IPS-20b (cell line): ENCODE results near the gene SLC37A1.
A peak's percentile ranks its signal among the peaks of the same experiment; 100 is the strongest.

Experiments
- H3K27ac ChIP-seq: one replicate; pipeline ENCODE4 v1.5.1; 2013; ENCODE audit warnings: low read length
- H3K27me3 ChIP-seq: 2 replicates; pipeline ENCODE4 v1.6.1; 2013; ENCODE audit warnings: mild to moderate bottlenecking, low read length, inconsistent platforms; ENCODE audit not compliant: insufficient read depth
- H3K36me3 ChIP-seq: 2 replicates; pipeline ENCODE4 v1.6.1; 2013; ENCODE audit warnings: low read depth, mild to moderate bottlenecking, inconsistent platforms, low read length, moderate library complexity; ENCODE audit not compliant: insufficient read depth
- H3K4me1 ChIP-seq: 2 replicates; pipeline ENCODE4 v1.6.1; 2013; ENCODE audit warnings: mild to moderate bottlenecking, control low read depth, inconsistent platforms, low read length, moderate library complexity; ENCODE audit not compliant: insufficient read depth
- H3K4me3 ChIP-seq: 2 replicates; pipeline ENCODE4 v1.5.1; 2013; ENCODE audit warnings: mild to moderate bottlenecking, low read length, inconsistent platforms
- H3K9ac ChIP-seq: 2 replicates; pipeline ENCODE4 v1.6.1; 2013; ENCODE audit warnings: low read depth, mild to moderate bottlenecking, inconsistent platforms, low read length, moderate library complexity
- H3K9me3 ChIP-seq: 2 replicates; pipeline ENCODE4 v1.6.1; 2013; ENCODE audit warnings: mild to moderate bottlenecking, low read depth, low read length, inconsistent platforms; ENCODE audit not compliant: insufficient read depth

Gene SLC37A1

GRCh38 chr21:42512346-42513034, 1.2 kb upstream of the SLC37A1 start:
- no peaks in the 10 kb centered on the region; the same call in 1 of the 2 replicates for H3K36me3 ChIP-seq
- 0 out of 2 replicates have a peak overlapping the region, but pooled peaks have one; percentile 4 for H3K9ac ChIP-seq
- H3K4me1 ChIP-seq = peaks cover 37% of the 10 kb centered on the region
- H3K9me3 ChIP-seq = no peaks in the 10 kb centered on the region
- H3K27me3 ChIP-seq = peaks cover 26% of the 10 kb centered on the region; the same call in 1 of the 2 replicates
- no peak overlapping the region for H3K27ac ChIP-seq
- no peak overlapping the region for H3K4me3 ChIP-seq

- no peaks in the 10 kb centered on the region for H3K9me3 ChIP-seq
- no peak overlapping the region for H3K27ac ChIP-seq
- peak overlapping the region; percentile 69; the same call in 1 of the 2 replicates for H3K9ac ChIP-seq
- peaks cover 38% of the 10 kb centered on the region for H3K4me1 ChIP-seq
- H3K4me3 ChIP-seq = peak overlapping the region; percentile 67
- H3K27me3 ChIP-seq = peaks cover 26% of the 10 kb centered on the region; the same call in 1 of the 2 replicates
- peaks cover 12% of the 10 kb centered on the region; the same call in 1 of the 2 replicates for H3K36me3 ChIP-seq
Measured at GRCh38 chr21:42513985-42514882, 582 bp downstream of the SLC37A1 start.

GRCh38 chr21:42514883-42515228, 1.2 kb downstream of the SLC37A1 start:
- peak overlapping the region; percentile 67 for H3K4me3 ChIP-seq
- peaks cover 26% of the 10 kb centered on the region; the same call in 1 of the 2 replicates for H3K27me3 ChIP-seq
- peak overlapping the region; percentile 69; the same call in 1 of the 2 replicates for H3K9ac ChIP-seq
- no peak overlapping the region for H3K27ac ChIP-seq
- peaks cover 18% of the 10 kb centered on the region for H3K36me3 ChIP-seq
- H3K9me3 ChIP-seq = no peaks in the 10 kb centered on the region
- peaks cover 38% of the 10 kb centered on the region for H3K4me1 ChIP-seq

GRCh38 chr21:42515708-42516502, 2.3 kb downstream of the SLC37A1 start:
- H3K4me1 ChIP-seq = peaks cover 38% of the 10 kb centered on the region
- no peaks in the 10 kb centered on the region for H3K9me3 ChIP-seq
- H3K27ac ChIP-seq = no peak overlapping the region
- peaks cover 26% of the 10 kb centered on the region; the same call in 1 of the 2 replicates for H3K27me3 ChIP-seq
- peaks cover 23% of the 10 kb centered on the region for H3K36me3 ChIP-seq
- H3K9ac ChIP-seq = peak overlapping the region; percentile 69; the same call in 1 of the 2 replicates
- H3K4me3 ChIP-seq = peak overlapping the region; percentile 67

GRCh38 chr21:42518215-42518614, 4.6 kb downstream of the SLC37A1 start:
- no peak overlapping the region for H3K27ac ChIP-seq
- no peaks in the 10 kb centered on the region for H3K9me3 ChIP-seq
- no peak overlapping the region for H3K4me3 ChIP-seq
- H3K4me1 ChIP-seq = peaks cover 28% of the 10 kb centered on the region
- H3K9ac ChIP-seq = no peak overlapping the region
- peaks cover 9% of the 10 kb centered on the region; the same call in 1 of the 2 replicates for H3K27me3 ChIP-seq
- peaks cover 38% of the 10 kb centered on the region for H3K36me3 ChIP-seq

- Histone ChIP-seq H3K27ac (no peak overlapping the region), H3K9me3 (no peaks in the 10 kb centered on the region), H3K4me3 (no peak overlapping the region), H3K4me1 (peaks cover 27% of the 10 kb centered on the region), H3K27me3 (peaks cover 7% of the 10 kb centered on the region; the same call in 1 of the 2 replicates), H3K9ac (no peak overlapping the region), H3K36me3 (peaks cover 38% of the 10 kb centered on the region)
Measured at GRCh38 chr21:42518626-42519025, 5.0 kb downstream of the SLC37A1 start.

- Histone ChIP-seq H3K36me3 (peaks cover 38% of the 10 kb centered on the region), H3K4me1 (peaks cover 32% of the 10 kb centered on the region)
Measured at GRCh38 chr21:42520628-42521253, 7.1 kb downstream of the SLC37A1 start.

GRCh38 chr21:42521384-42521783, 7.7 kb downstream of the SLC37A1 start:
- H3K36me3 ChIP-seq = peaks cover 43% of the 10 kb centered on the region
- H3K27ac ChIP-seq = no peak overlapping the region
- H3K9ac ChIP-seq = no peak overlapping the region
- H3K4me1 ChIP-seq = peaks cover 28% of the 10 kb centered on the region
- H3K4me3 ChIP-seq = no peak overlapping the region
- no peaks in the 10 kb centered on the region for H3K27me3 ChIP-seq
- no peaks in the 10 kb centered on the region for H3K9me3 ChIP-seq

More at GRCh38 chr21:42520628-42521253, 7.1 kb downstream of the SLC37A1 start:
- H3K9me3 ChIP-seq = no peaks in the 10 kb centered on the region
- H3K4me3 ChIP-seq = no peak overlapping the region
- H3K27me3 ChIP-seq = no peaks in the 10 kb centered on the region
- no peak overlapping the region for H3K9ac ChIP-seq
- no peak overlapping the region for H3K27ac ChIP-seq

GRCh38 chr21:42521805-42522204, 8.2 kb downstream of the SLC37A1 start:
- Histone ChIP-seq H3K9ac (no peak overlapping the region), H3K27ac (no peak overlapping the region), H3K36me3 (peaks cover 47% of the 10 kb centered on the region), H3K4me3 (no peak overlapping the region), H3K27me3 (no peaks in the 10 kb centered on the region), H3K9me3 (no peaks in the 10 kb centered on the region), H3K4me1 (peaks cover 26% of the 10 kb centered on the region)

GRCh38 chr21:42522271-42522670, 8.6 kb downstream of the SLC37A1 start:
- Histone ChIP-seq H3K27me3 (no peaks in the 10 kb centered on the region), H3K27ac (no peak overlapping the region), H3K9ac (no peak overlapping the region), H3K9me3 (no peaks in the 10 kb centered on the region), H3K4me1 (peaks cover 21% of the 10 kb centered on the region), H3K4me3 (no peak overlapping the region), H3K36me3 (peaks cover 50% of the 10 kb centered on the region)

- Histone ChIP-seq H3K4me3 (no peak overlapping the region), H3K27ac (no peak overlapping the region), H3K4me1 (peaks cover 16% of the 10 kb centered on the region), H3K36me3 (peaks cover 50% of the 10 kb centered on the region), H3K9ac (no peak overlapping the region), H3K9me3 (no peaks in the 10 kb centered on the region), H3K27me3 (no peaks in the 10 kb centered on the region)
Measured at GRCh38 chr21:42522771-42523170, 9.1 kb downstream of the SLC37A1 start.
